ENCODE data around the gene IGSF11. TPM values are rescaled to one million over a fixed set of nuclear protein-coding genes. Genes with fewer than 3 reads are reported as not detected.

Gene IGSF11
- total RNA-seq, 5 donors from 2014 or later (not counting 1 experiment from before 2014, with no cell fraction given), result 0.20 to 0.70 (median 0.41) TPM

DNA sequence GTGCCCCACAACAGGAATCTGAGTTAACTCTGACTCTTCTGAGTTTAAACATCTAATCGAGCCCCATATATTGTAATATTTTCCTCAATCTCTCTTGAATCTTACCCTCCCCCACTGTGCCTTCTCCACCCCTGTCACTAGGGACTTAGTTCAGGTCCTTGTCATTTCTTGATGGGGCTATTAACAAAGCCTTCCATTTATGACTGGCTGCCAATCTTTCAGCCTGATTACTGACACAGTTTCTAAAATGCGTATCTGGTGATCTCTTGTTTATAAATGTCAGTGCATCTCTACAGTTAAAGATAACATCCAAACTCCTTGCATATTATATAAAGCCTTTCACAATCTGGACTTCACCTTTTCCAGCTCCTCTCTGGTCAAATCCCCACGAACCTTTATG is 124.3 kb downstream of the IGSF11 start:
- Histone ChIP-seq H3K4me1 (ENCODE audit: control insufficient read depth in 1 of 2, extremely low read depth in 1 of 2, insufficient read depth in 2 of 2, low read length in 2 of 2) (no peaks in the 10 kb centered on the region), H3K27me3 (replicated peaks in 1 of 2; ENCODE audit: control insufficient read depth in 2 of 2, extremely low read depth in 1 of 2, insufficient read depth in 2 of 2, low read length in 1 of 2) (no peaks in the 10 kb centered on the region), H3K9me3 (no peaks in the 10 kb centered on the region), H3K36me3 (ENCODE audit: control insufficient read depth in 2 of 2, extremely low read depth in 1 of 2, insufficient read depth in 1 of 2, low read length in 1 of 2) (no peaks in the 10 kb centered on the region), H3K4me3 (ENCODE audit: control insufficient read depth in 1 of 2, extremely low read depth in 1 of 2, low read length in 1 of 2) (no peak overlapping the region), H3K27ac (ENCODE audit: low read length) (no peak overlapping the region)
- Mint-ChIP-seq H3K27ac (no peak overlapping the region), H3K27me3 (peaks cover 0 to 9% of the 10 kb centered on the region in 2 donors), H3K4me1 (peaks cover 0 to 7% (median 0%) of the 10 kb centered on the region in 3 donors), H3K36me3 (no peaks in the 10 kb centered on the region), H3K4me3 (no peak overlapping the region), H3K9me3 (no peaks in the 10 kb centered on the region)
- WGBS (ENCODE audit: insufficient coverage), result 53% methylated on average over 3 of the region's 3 CpGs
- CTCF ChIA-PET, result interaction anchor here (0.8 to 1.3 kb wide), 2 partner anchors 26 to 451 kb away, joined by 3 to 5 read pairs; no protein-coding TSS in a partner anchor
- ATAC-seq (replicated peaks in 1 of 4), result no peak
- POLR2A ChIA-PET, result no interaction called here
- no peak for DNase-seq

DNA sequence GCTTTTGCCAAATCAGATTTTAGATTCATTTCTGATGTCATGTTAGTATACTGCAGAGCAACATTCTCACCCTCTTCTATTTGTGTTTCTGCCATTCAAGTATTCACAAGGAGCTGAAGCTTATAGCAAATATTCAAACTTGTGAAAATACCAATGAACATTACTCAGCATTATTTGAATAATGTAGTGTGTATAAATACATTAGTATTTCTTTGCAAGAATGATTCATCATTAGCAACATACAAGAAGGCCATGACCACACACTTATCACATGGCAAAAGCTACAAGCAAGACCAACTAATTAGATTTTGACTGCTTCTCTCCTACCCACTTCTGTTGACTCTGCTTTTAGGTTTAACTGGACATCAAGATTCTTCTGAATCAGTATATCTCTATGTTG is 124.9 kb downstream of the IGSF11 start:
- DNase-seq, result no peak

DNA sequence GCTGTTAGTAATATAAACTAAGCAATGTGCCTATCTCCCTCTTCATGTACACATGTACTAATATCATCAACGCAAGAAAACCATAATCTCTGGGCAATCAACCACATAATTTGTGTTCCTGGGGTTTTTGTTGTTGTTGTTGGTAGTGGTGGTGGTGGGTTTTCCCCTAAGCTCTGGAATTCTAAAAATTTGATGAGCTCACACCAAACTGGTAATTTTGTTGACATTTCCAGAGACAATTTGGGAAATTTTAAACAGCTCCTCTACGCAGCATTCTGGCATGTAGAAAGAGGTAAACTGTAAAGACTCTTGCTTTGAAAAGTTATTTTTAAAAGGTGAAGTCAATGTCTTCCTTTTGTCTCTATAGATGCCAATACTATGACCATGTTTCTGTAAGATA is 126.7 kb downstream of the IGSF11 start:
- no CpG with 5 or more reads among the region's 2 CpGs for WGBS (ENCODE audit: insufficient coverage)

More for the DNA sequence above, 124.9 kb downstream of the IGSF11 start:
- POLR2A ChIA-PET, result no interaction called here
- Mint-ChIP-seq H3K4me3 (no peak overlapping the region), H3K36me3 (no peaks in the 10 kb centered on the region), H3K9me3 (no peaks in the 10 kb centered on the region), H3K4me1 (peaks cover 0 to 7% (median 0%) of the 10 kb centered on the region in 3 donors), H3K27me3 (peaks cover 0 to 9% of the 10 kb centered on the region in 2 donors), H3K27ac (no peak overlapping the region)
- Histone ChIP-seq H3K4me3 (ENCODE audit: control insufficient read depth in 1 of 2, extremely low read depth in 1 of 2, low read length in 1 of 2) (no peak overlapping the region), H3K9me3 (no peaks in the 10 kb centered on the region), H3K36me3 (ENCODE audit: control insufficient read depth in 2 of 2, extremely low read depth in 1 of 2, insufficient read depth in 1 of 2, low read length in 1 of 2) (no peaks in the 10 kb centered on the region), H3K27me3 (replicated peaks in 1 of 2; ENCODE audit: control insufficient read depth in 2 of 2, extremely low read depth in 1 of 2, insufficient read depth in 2 of 2, low read length in 1 of 2) (no peaks in the 10 kb centered on the region), H3K4me1 (ENCODE audit: control insufficient read depth in 1 of 2, extremely low read depth in 1 of 2, insufficient read depth in 2 of 2, low read length in 2 of 2) (no peaks in the 10 kb centered on the region), H3K27ac (ENCODE audit: low read length) (no peak overlapping the region)
- ATAC-seq (replicated peaks in 1 of 4), result no peak
- CTCF ChIA-PET, result interaction anchor here in 1 of 2 donors (0.8 kb wide), 1 partner anchor 452 kb away, joined by 3 read pairs; no protein-coding TSS in a partner anchor

DNA sequence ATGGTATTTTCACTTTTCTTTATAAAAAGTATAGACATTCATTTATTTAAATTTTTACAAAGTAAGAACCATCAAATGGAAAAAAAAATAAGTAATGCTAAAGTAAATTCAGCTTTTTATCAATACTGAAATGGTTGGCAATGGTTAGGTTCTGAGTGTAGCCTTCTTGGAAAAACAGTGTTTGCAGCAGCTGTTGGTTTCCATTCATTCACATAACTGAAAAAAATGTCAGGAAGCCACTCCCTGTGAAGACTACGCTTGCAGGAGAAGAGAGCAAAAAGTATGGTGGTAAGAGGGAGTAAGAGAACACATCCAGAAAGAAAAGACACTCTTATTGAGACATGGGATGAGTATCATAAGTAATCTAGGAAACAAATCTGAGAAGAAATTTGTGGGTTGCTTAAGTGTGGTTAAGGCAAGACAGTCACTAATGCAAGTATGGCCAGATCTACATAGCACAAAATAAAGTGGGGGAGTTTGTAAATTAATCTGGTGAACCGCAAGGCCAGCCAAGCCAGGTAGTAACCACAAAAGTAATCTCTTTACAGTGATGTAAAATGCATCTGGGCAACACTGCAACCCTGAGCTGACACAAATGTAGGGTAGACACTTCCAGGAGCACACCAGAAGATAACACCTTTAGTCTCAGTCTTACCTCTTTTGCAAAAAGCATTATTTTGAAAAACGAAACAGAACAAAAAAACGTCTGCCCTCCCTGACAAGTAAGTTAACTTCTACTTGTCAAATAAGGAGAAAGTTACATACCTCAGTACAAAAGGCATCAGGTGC is 133.7 kb downstream of the IGSF11 start:
- H3K9me3 Mint-ChIP-seq, result no peaks in the 10 kb centered on the region
- Histone ChIP-seq H3K4me1 (ENCODE audit: control insufficient read depth in 1 of 2, extremely low read depth in 1 of 2, insufficient read depth in 2 of 2, low read length in 2 of 2) (no peaks in the 10 kb centered on the region), H3K9me3 (no peaks in the 10 kb centered on the region), H3K27ac (ENCODE audit: low read length) (no peak overlapping the region), H3K36me3 (ENCODE audit: control insufficient read depth in 2 of 2, extremely low read depth in 1 of 2, insufficient read depth in 1 of 2, low read length in 1 of 2) (no peaks in the 10 kb centered on the region), H3K27me3 (replicated peaks in 1 of 2; ENCODE audit: control insufficient read depth in 2 of 2, extremely low read depth in 1 of 2, insufficient read depth in 2 of 2, low read length in 1 of 2) (no peaks in the 10 kb centered on the region), H3K4me3 (ENCODE audit: control insufficient read depth in 1 of 2, extremely low read depth in 1 of 2, low read length in 1 of 2) (no peak overlapping the region)
- no peak overlapping the region for H3K27ac Mint-ChIP-seq
- H3K4me1 Mint-ChIP-seq, result peaks cover 1 to 6% (median 4%) of the 10 kb centered on the region in 3 donors
- ChIA-PET POLR2A (no interaction called here), CTCF (no interaction called here)
- no peak for DNase-seq
- 18% methylated on average over 2 of the region's 4 CpGs for WGBS (ENCODE audit: insufficient coverage)
- H3K36me3 Mint-ChIP-seq, result no peaks in the 10 kb centered on the region
- ATAC-seq (replicated peaks in 1 of 4), result no peak
- H3K27me3 Mint-ChIP-seq, result peaks cover under 1 to 1% of the 10 kb centered on the region in 2 donors
- no peak overlapping the region for H3K4me3 Mint-ChIP-seq

More for the DNA sequence above, 126.7 kb downstream of the IGSF11 start:
- ChIA-PET CTCF (interaction anchor here in 1 of 2 donors (1.1 kb wide), 1 partner anchor 190 kb away, joined by 4 read pairs; no protein-coding TSS in a partner anchor), POLR2A (no interaction called here)
- Histone ChIP-seq H3K4me3 (ENCODE audit: control insufficient read depth in 1 of 2, extremely low read depth in 1 of 2, low read length in 1 of 2) (no peak overlapping the region), H3K4me1 (ENCODE audit: control insufficient read depth in 1 of 2, extremely low read depth in 1 of 2, insufficient read depth in 2 of 2, low read length in 2 of 2) (no peaks in the 10 kb centered on the region), H3K27ac (ENCODE audit: low read length) (no peak overlapping the region), H3K36me3 (ENCODE audit: control insufficient read depth in 2 of 2, extremely low read depth in 1 of 2, insufficient read depth in 1 of 2, low read length in 1 of 2) (no peaks in the 10 kb centered on the region), H3K9me3 (no peaks in the 10 kb centered on the region), H3K27me3 (replicated peaks in 1 of 2; ENCODE audit: control insufficient read depth in 2 of 2, extremely low read depth in 1 of 2, insufficient read depth in 2 of 2, low read length in 1 of 2) (no peaks in the 10 kb centered on the region)
- ATAC-seq (replicated peaks in 1 of 4) (no peak), DNase-seq (no peak)
- Mint-ChIP-seq H3K4me3 (no peak overlapping the region), H3K9me3 (no peaks in the 10 kb centered on the region), H3K4me1 (peaks cover 0 to 7% (median 0%) of the 10 kb centered on the region in 3 donors), H3K36me3 (no peaks in the 10 kb centered on the region), H3K27me3 (peaks cover 0 to 3% of the 10 kb centered on the region in 2 donors), H3K27ac (no peak overlapping the region)

DNA sequence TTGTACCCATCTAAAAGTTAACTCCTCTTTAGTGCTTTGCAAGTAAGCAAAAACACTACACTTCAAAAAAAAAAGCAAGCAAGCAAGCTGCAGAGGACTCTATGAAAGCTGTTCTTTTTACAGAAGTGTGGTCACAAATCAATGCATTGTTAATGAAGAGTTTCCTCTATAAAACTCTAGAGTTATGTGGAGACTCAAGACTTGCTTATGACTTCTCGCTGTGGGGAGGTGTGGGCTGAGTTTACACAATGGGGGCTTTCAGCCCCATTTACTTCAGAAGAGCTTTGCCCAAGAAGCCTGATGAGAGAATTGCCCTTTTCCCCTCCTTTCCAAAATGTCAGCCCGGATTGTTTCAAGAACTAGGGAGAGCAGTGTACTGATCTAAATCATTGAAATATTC is 144.4 kb downstream of the IGSF11 start:
- ChIA-PET POLR2A (interaction anchor here in 1 of 2 donors (0.7 kb wide), 1 partner anchor 33 kb away, joined by 4 read pairs; no protein-coding TSS in a partner anchor), CTCF (interaction anchor here (1.2 to 3.5 kb wide), 2 partner anchors 7 to 144 kb away, joined by 4 to 21 read pairs; partner anchors contain the start of gene IGSF11 (in 1 of the 2))
- Histone ChIP-seq H3K9me3 (no peaks in the 10 kb centered on the region), H3K4me3 (ENCODE audit: control insufficient read depth in 1 of 2, extremely low read depth in 1 of 2, low read length in 1 of 2) (no peak overlapping the region), H3K27ac (ENCODE audit: low read length) (no peak overlapping the region), H3K36me3 (ENCODE audit: control insufficient read depth in 2 of 2, extremely low read depth in 1 of 2, insufficient read depth in 1 of 2, low read length in 1 of 2) (no peaks in the 10 kb centered on the region), H3K4me1 (ENCODE audit: control insufficient read depth in 1 of 2, extremely low read depth in 1 of 2, insufficient read depth in 2 of 2, low read length in 2 of 2) (peaks cover 0 to 5% of the 10 kb centered on the region in 2 experiments), H3K27me3 (replicated peaks in 1 of 2; ENCODE audit: control insufficient read depth in 2 of 2, extremely low read depth in 1 of 2, insufficient read depth in 2 of 2, low read length in 1 of 2) (peaks cover 2 to 3% of the 10 kb centered on the region in 2 experiments)
- ATAC-seq (replicated peaks in 1 of 4) (no peak), DNase-seq (no peak)
- no peaks in the 10 kb centered on the region for H3K9me3 Mint-ChIP-seq
- H3K4me1 Mint-ChIP-seq, result peaks cover 2 to 13% (median 4%) of the 10 kb centered on the region in 3 donors
- WGBS (ENCODE audit: insufficient coverage), result no CpG with 5 or more reads among the region's 2 CpGs
- H3K27ac Mint-ChIP-seq, result no peak overlapping the region
- peaks cover 9 to 15% of the 10 kb centered on the region in 2 donors for H3K27me3 Mint-ChIP-seq
- H3K4me3 Mint-ChIP-seq, result no peak overlapping the region
- H3K36me3 Mint-ChIP-seq, result no peaks in the 10 kb centered on the region

DNA sequence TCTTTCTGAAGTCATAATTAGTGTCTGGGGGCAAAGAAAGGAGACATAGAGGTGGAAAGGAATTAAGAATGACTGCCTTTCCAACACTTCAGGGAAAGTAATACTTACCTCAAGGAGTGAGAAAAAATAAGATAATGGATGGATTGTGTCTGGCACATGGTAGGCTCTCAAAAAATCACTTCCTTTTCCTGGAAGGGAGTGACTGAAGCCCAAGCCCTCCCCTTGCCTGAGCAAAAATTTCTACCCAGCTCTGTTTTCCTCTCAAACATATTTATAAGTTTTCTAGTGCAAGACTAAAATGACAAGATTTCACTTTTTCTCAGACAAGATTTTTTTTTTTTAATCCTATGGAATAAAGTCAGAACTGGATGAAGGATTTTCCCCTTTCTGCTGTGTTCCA is 145.0 kb downstream of the IGSF11 start:
- H3K4me3 ChIP-seq (ENCODE audit: control insufficient read depth in 1 of 2, extremely low read depth in 1 of 2, low read length in 1 of 2), result no peak overlapping the region
- CTCF ChIA-PET, result interaction anchor here in 1 of 2 donors (1.2 kb wide), 1 partner anchor 144 kb away, joined by 4 read pairs; the partner anchor contains the start of gene IGSF11
- H3K27ac ChIP-seq (ENCODE audit: low read length), result no peak overlapping the region
- H3K4me1 ChIP-seq (ENCODE audit: control insufficient read depth in 1 of 2, extremely low read depth in 1 of 2, insufficient read depth in 2 of 2, low read length in 2 of 2), result peaks cover 0 to 6% of the 10 kb centered on the region in 2 experiments
- POLR2A ChIA-PET, result interaction anchor here (0.7 kb wide), 2 partner anchors 34 to 52 kb away, joined by 3 to 4 read pairs; no protein-coding TSS in a partner anchor
- peaks cover 2 to 3% of the 10 kb centered on the region in 2 experiments for H3K27me3 ChIP-seq (replicated peaks in 1 of 2; ENCODE audit: control insufficient read depth in 2 of 2, extremely low read depth in 1 of 2, insufficient read depth in 2 of 2, low read length in 1 of 2)
- H3K27me3 Mint-ChIP-seq, result peaks cover 12 to 15% of the 10 kb centered on the region in 2 donors
- H3K27ac Mint-ChIP-seq, result no peak overlapping the region
- peaks cover 6 to 18% (median 7%) of the 10 kb centered on the region in 3 donors for H3K4me1 Mint-ChIP-seq
- H3K9me3 ChIP-seq, result no peaks in the 10 kb centered on the region
- no peak overlapping the region for H3K4me3 Mint-ChIP-seq
- no peaks in the 10 kb centered on the region for H3K36me3 ChIP-seq (ENCODE audit: control insufficient read depth in 2 of 2, extremely low read depth in 1 of 2, insufficient read depth in 1 of 2, low read length in 1 of 2)
- ATAC-seq (replicated peaks in 1 of 4) (no peak), DNase-seq (no peak)
- no peaks in the 10 kb centered on the region for H3K36me3 Mint-ChIP-seq
- H3K9me3 Mint-ChIP-seq, result no peaks in the 10 kb centered on the region
